ENCODE measurements around the gene DVL2.

GRCh38 chr17:7215136-7215638 is 19.1 kb downstream of the DVL2 start:
- TF ChIP-seq, protein P1, sequence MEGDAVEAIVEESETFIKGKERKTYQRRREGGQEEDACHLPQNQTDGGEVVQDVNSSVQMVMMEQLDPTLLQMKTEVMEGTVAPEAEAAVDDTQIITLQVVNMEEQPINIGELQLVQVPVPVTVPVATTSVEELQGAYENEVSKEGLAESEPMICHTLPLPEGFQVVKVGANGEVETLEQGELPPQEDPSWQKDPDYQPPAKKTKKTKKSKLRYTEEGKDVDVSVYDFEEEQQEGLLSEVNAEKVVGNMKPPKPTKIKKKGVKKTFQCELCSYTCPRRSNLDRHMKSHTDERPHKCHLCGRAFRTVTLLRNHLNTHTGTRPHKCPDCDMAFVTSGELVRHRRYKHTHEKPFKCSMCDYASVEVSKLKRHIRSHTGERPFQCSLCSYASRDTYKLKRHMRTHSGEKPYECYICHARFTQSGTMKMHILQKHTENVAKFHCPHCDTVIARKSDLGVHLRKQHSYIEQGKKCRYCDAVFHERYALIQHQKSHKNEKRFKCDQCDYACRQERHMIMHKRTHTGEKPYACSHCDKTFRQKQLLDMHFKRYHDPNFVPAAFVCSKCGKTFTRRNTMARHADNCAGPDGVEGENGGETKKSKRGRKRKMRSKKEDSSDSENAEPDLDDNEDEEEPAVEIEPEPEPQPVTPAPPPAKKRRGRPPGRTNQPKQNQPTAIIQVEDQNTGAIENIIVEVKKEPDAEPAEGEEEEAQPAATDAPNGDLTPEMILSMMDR (IDR thresholded peaks at IDR 0.05; ENCODE audit: extremely low read depth in 1 of 2, insufficient read depth in 1 of 2, low read depth in 1 of 2, low read length in 2 of 2): no peak
- TF ChIP-seq POLR2AphosphoS5 (IDR thresholded peaks at IDR 0.05; ENCODE audit: insufficient read depth, low read depth, low read length): no peak
- TF ChIP-seq POLR2A (IDR thresholded peaks at IDR 0.05; ENCODE audit: low read depth, low read length): no peak
- TF ChIP-seq MYC (IDR thresholded peaks at IDR 0.05; ENCODE audit: low read depth, low read length): no peak
- TF ChIP-seq GATA2 (IDR thresholded peaks at IDR 0.05; ENCODE audit: insufficient read depth, insufficient read length, low read depth, low read length): no peak
- TF ChIP-seq, protein P2, sequence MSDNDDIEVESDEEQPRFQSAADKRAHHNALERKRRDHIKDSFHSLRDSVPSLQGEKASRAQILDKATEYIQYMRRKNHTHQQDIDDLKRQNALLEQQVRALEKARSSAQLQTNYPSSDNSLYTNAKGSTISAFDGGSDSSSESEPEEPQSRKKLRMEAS (IDR thresholded peaks at IDR 0.05; ENCODE audit: insufficient read depth, insufficient read length): no peak
- TF ChIP-seq FOS (IDR thresholded peaks at IDR 0.05; ENCODE audit: borderline replicate concordance, insufficient read depth, low read length): no peak
- no peak for TF ChIP-seq EZH2 (IDR thresholded peaks at IDR 0.05; ENCODE audit: borderline replicate concordance, low read depth, low read length, severe bottlenecking)
- no peak for TF ChIP-seq JUN (IDR thresholded peaks at IDR 0.05; ENCODE audit: borderline replicate concordance, insufficient read depth, insufficient read length, low read depth)

All from endothelial cell of umbilical vein (primary cell).